ENCODE data around the gene QSER1.
"Not testable (repeated sequence)": the region's sequence is repeated elsewhere in the genome, so short reads cannot be mapped to it uniquely, and the experiment has no call there.

The QSER1 gene

GRCh38 chr11:32892355-32893092, at the start of gene QSER1:
Gene QSER1 (plus strand): TSS chr11:32892811. CDS start chr11:32893126, 315 bp downstream.
- DNase-seq: peak in 54 of 56 donors; percentile 26 to 88 (median 76)

- DNase-seq: no peak
These were observed 49.1 kb upstream of the QSER1 start for GRCh38 chr11:32843544-32843943.

GRCh38 chr11:32847511-32847910, 45.1 kb upstream of the QSER1 start:
- no peak for DNase-seq

- DNase-seq: no peak
These were observed 42.9 kb upstream of the QSER1 start for GRCh38 chr11:32849761-32850160.

DNA sequence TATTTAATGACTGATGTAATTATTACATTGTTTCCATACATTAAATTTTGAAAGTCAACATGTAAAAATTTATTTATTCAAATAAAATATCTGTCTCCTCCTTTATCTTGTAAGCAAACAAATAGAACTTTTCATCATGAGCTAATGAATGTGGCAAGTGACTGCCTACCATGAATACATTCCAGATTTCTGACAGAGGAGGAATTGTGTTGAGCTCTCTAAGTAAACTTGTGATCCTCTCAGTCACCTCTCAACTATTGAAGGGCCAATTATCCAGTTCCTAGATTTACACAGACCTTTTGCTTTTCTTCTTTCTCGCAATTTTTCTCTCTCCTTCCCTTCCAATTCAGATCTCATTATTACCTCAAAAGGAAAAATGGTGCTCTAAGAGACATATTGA, 41.4 kb upstream of the QSER1 start:
- DNase-seq: no peak

DNA sequence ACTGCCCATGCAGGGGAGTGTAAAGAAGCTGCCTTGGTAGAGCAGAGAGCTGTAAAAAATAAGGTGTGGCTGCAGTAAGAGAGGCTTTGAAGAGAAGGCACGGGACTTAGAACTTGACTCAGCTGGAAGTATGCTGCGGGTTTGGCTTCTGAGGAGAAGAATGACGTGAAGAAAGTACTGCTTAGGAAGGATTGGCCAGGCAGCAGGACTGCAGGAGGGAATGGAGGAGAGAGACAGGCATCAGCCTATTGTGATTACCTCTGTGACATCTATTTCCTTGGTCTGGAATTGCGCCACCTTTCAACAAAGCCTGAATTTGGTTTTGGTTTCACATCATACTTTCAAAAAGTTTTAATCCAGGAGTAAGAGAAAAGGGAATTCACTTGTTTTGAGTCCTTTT, 40.4 kb upstream of the QSER1 start:
- no peak for DNase-seq

DNA sequence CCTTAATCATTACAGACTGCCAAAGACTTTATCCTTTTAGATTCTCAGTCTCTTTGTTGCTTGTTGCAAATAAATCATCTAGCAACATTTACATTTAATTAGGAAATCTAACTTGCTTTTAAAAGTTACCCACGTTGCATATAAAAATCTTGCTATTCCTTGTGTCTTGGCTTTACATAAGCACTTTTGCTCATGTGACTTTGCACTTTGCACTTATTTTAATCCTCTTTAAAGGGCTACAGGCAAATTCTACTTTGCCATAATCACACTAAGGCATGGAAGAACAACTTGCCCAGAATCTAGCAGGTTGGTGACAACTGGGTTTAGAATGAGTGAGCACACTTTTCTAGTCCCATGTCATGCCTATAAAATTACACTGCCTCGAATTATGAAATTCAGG, 37.0 kb upstream of the QSER1 start:
- DNase-seq: no peak

DNA sequence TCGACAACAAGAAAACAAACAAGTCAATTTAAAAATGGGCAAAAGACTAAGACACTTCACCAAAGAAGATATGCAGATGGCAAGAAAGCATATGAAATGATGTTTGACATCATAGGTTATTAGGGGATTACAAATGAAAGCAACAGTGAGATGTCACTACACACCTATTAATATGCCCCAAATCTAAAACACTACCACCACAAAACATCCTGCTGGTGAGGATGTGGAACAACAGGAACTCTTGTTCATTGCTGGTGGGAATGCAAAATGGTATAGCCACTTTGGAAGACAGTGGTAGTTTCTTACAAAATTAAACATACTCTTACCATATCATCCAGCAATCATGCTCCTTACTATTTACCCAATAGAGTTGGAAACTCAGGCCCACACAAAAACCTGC, 33.9 kb upstream of the QSER1 start:
- no peak for DNase-seq

GRCh38 chr11:32861850-32862577, 30.6 kb upstream of the QSER1 start:
- DNase-seq: no peak

- no peak for DNase-seq
These were observed 28.1 kb upstream of the QSER1 start for GRCh38 chr11:32864555-32864954.

DNA sequence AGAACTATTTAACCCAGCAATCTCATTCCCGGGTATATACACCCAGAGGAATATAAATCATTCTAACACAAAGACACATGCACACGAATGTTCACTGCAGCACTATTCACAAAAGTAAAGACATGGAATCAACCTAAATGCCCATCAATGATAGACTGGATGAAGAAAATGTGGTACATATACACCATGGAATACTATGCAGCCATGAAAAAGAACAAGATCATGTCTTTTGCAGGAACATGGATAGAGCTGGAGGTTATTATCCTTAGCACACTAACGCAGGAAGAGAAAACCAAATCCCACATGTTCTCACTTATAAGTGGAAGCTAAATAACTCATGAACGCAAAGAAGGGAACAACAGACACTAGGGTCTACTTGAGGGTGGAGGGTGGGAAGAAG, 23.9 kb upstream of the QSER1 start:
- not testable (repeated sequence) for DNase-seq

DNA sequence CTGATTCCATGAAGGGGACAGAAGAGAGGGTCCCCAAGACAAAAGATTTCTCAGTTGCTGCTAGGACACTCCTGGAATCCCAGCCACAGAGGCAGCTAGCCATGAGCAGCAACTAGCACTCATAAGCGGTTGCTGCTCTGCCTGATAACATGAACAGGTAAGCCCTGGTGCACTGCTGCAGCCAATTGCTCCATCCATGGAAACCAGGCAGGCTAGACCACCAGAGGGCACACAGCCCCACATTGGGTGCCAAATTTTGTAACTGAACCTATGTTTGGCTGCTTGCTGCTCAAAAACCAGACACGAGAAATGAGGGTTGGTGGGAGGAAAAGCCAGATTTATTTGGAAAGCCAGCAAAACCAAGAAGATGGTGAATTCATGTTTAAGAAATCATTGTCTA, 21.9 kb upstream of the QSER1 start:
- no peak for DNase-seq

- no peak for DNase-seq
These were observed 18.5 kb upstream of the QSER1 start for GRCh38 chr11:32874132-32874531.

DNA sequence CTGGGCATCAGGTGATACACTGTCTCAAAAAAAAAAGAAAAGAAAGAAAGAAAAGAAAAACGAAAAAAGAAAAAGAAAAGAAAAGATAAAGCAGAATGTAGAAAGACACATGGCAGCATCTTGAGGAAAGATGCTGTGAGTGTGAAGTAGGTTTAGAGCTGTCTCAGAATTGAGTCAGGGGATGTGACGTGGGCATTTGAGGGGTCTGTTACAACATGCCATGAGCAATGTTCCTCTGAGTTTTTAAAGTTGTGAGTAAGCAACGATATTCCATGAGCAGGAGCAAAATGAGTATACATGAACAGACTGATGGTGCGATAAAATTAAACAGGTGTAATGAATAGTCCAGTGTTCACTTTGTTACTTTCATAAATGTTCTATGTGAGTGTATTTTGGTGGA, 11.3 kb upstream of the QSER1 start:
- no peak for DNase-seq

DNA sequence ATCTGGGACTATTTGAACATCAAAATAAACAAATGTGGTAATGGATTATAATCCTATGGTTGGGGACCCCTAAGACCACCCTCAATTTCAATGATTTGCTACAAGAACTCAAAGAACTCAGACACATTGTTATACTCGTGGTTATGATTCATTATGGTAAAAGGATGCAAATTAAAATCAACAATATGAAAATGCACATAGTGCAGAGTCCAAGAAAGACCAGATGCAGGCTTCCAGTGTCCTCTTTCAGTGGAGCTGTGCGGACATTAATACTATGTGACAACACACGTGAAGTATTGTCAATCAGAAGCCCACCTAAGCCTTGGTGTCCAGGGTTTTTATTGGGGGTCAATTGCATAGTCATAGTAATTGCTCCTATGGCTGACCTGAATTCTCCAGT, 9.2 kb upstream of the QSER1 start:
- DNase-seq: no peak

- no peak for DNase-seq
These were observed 8.6 kb upstream of the QSER1 start for GRCh38 chr11:32884023-32884422.

DNA sequence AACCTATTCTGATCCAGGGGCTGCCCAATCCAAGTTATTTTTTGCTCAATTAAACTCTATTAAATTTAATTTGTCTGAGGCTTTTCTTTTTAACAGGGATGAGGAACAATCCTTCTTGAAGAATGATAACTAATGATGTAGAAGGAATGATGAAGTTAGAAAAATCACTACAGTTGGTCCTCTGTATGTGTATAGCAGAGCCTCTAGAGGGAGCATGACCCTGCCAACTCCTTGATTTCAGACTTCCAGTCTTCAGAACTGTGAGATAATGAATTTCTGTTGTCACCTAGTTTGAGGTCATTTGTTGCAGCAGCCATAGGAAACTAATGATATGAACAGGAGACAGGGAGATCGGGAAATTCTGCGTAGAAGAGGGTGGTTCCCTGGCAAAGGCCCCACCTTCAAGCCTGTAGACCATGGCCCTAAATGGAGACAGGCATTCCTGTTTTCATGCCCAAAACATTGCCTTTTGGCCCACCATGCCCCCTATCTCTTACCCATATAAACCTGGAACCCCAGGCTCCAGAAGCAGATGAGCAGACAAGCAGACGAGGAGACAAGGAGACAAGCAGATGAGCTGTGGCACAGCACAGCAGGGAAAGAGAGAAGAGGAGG, 7.7 kb upstream of the QSER1 start:
- no peak for DNase-seq

DNA sequence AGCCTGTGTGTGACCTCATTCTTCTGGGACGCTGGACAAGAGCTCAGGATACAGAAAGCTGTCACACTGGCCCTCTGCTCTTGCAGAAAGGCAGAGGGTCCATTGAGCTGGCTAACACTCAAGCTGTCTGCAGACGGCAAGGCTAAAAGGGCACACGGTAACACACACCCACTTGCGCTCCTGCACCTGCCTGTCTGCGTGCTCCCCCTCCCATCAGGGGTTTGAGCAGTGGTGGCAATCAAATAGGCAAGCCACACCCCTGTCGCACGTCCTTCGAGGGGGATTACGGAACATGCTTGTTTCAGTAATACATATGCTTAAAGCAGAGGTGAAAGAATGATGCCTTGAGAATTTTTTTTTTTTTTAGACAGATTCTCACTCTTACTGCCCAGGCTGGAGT, 7.1 kb upstream of the QSER1 start:
- DNase-seq: no peak

DNA sequence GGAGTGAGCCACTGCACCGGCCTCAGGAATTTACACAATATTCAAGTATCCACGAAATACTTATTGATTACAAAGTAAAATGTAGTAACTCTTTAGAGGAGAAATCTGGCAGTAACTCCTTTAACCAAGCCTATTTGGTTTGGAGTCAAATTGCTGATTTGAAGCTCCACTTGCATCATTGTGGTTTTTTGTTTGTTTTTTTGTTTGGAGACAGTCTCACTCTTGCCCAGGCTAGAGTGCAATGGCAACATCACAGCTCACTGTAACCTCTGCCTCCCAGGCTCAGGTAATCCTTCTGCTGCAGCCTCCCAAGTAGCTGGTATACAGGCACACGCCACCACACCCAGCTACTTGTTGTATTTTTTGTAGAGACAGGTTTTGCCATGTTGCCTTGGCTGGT, 6.4 kb upstream of the QSER1 start:
- no peak for DNase-seq

DNA sequence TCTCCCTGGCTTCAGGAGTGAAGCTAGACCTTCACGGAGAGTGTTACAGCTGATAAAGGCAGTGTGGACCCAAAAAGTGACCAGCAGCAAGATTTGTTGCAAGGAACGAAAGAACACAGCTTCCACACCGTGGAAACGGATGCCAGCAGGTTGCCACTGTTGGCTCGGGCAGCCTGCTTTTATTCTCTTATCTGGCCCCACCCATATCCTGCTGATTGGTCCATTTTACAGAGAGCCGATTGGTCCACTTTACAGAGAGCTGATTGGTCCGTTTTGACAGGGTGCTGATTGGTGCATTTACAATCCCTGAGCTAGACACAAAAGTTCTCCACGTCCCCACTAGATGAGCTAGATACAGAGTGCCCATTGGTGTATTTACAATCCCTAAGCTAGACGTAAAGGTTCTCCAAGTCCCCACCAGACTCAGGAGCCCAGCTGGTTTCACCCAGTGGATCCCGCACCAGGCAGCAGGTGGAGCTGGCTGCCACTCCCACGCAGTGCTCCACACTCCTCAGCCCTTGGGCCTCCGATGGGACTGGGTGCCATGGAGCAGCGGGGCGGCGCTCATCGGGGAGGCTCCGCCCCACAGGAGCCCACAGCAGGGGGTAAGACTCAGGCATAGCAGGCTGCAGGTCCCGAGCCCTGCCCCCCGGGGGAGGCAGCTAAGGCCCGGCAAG, 4.8 kb upstream of the QSER1 start:
- DNase-seq: not testable (repeated sequence)

- DNase-seq: not testable (repeated sequence)
These were observed 4.3 kb upstream of the QSER1 start for GRCh38 chr11:32888384-32888710.

- no peak for DNase-seq
These were observed 3.8 kb upstream of the QSER1 start for GRCh38 chr11:32888805-32889204.
